Hematopoietic multipotent progenitor cell treated with erythropoietin and hydrocortisone succinate and interleukin-3 and kit ligand, for 17 days (in vitro differentiated cells): ENCODE data around the gene TGFA.

Experiments
- DNase-seq: peaks from one replicate; pipeline ENCODE4 v3.0.0-alpha.2; 2015; ENCODE audit warnings: low spot score

TGFA gene

DNA sequence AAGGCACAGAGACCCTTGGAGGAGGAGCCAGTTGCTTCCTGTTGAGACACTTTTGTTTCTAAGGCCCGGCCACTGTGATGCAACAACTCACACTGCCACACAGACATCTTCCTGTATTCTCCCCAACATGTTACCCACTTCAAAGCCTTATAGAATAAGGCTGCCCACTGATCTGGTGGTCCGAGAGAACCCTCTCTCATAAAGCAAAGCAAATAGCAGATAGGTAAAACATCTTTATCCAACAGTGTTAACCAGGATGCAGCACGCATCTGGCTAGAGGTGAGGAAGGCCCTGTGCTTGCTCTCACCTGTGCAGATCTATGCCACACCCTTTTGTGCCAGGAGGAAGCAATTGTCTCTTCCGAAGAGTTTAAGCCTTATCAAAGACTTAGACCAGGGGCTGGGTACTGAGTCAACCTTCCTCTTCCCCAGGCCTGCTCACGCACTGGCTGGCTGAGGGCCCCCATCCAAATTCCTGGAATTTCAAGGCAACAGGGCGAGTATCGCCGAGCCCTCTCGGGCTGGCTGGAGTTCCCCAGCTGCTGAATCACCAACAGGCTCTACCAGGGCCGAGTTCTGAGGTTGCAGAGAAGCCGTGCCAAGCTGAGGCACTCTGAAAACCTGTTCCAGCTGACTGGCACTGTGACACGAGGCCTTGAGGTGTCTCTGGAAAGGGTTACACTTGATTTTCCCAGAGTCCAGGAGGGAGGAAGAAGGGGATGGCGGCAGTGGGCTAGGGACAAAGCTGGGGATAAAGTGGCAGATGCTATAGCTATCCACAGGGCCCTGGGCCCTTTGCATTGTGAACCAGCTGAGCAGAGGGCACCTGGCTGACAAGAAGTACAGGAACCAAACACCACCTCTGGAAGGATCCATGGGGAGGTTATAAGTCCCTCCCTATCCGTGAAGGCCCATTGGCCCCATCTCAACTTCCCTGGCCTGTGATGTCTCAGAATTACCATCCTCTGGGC lies 29.3 kb downstream of the TGFA start:
- no peak for DNase-seq

GRCh38 chr2:70523672-70523995 lies 30.0 kb downstream of the TGFA start:
- no peak for DNase-seq

- no peak for DNase-seq
Measured at GRCh38 chr2:70522627-70523026, 31.0 kb downstream of the TGFA start.

- no peak for DNase-seq
Measured at GRCh38 chr2:70520825-70521224, 32.8 kb downstream of the TGFA start.

DNA sequence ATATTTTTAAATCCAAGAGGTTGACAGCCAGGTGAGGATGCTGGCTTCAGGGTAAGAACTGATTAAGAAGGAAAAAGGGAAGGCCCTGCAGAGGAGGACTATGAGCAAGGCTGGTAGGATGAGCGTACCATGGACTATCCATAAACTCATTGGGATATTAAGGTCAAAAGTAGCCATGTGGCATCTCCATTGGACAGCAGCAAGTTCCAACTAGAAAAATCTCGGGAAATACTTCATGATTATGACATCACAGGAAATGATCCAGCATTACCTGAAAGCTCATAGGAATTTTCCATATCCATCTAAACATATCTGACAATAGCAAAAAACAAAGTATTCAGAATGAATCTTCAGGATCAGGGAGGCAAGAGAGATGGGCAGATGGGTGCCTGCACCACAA lies 34.2 kb downstream of the TGFA start:
- no peak for DNase-seq

DNA sequence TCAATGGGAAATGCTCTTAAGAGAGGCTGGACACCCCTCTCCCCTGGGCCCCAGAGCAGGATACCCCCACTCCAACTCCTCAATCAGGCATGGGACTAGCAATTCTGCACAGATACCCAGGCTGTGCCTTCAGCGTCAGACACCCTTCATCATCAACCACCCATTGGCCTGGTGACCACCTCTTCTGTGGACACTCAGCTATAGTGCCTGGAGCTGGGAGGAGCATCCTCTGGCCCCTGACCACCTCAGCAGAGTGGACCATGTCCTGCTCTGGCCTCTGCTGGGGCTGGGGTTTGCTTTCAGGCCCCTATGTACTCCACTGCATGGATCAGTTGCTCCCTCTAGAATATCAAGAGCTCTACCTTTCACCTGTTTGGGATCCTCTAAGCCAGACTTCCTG lies 35.1 kb downstream of the TGFA start:
- DNase-seq: no peak

GRCh38 chr2:70517804-70518203 lies 35.8 kb downstream of the TGFA start:
- DNase-seq: no peak

DNA sequence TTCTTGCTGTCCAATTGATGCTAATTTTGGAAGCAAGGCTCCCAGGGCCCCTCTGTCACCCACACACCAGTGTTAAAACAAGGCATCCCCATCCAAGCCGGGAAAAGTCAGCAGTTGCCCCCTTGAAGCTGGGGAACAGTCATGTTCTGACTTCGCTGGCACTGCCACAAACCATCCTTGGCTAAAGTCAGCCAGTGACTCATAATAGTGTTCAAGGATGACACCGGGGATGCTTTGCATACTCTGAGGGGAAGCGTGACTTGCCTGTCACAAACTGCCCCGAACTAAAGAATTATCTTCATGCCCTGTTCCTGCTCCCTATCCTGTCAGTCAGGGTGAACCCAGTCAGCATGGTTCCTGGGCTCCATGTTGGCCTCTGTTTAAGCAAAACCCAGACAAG lies 37.0 kb downstream of the TGFA start:
- no peak for DNase-seq

DNA sequence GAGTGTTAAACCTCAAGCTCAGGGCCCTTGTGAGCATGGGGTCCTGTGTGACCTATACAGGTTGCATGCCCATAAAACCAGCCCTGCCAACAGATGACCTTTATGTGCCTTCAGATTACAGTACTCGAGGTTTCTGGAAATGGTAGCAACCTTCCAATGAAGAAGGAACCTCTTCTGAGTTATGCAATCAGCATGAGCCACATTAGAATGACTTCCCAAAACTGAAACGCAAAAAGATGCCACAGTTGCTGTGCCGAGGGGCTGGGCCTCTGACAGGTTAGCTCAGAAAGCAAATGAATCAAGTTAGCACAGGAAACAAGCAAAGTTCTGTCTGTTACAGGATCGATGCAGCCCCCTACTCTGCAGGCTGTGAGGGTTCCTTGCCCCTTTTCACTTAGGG lies 37.7 kb downstream of the TGFA start:
- DNase-seq: no peak

DNA sequence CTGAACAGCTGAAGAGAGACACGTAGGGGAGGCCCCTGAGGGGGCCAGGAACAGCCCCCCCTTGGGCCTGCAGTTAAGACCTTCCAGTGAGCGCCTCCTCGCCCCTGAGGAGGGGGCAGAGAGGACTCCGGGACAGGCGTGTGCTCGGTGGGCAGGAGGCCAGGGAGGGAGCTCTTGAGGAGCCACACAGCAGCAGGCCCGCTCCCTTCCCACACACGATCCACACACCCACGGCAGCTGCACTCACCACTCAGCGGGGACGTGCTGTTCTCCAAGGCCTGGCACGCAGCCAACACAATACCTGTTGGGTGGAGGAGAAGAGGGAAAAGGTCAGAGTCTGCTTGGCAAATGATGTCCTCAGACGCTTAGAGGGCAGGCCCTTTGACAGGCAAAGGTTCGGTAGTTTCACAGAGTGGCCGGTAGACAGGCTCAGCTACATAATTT lies 39.0 kb downstream of the TGFA start:
- no peak for DNase-seq

DNA sequence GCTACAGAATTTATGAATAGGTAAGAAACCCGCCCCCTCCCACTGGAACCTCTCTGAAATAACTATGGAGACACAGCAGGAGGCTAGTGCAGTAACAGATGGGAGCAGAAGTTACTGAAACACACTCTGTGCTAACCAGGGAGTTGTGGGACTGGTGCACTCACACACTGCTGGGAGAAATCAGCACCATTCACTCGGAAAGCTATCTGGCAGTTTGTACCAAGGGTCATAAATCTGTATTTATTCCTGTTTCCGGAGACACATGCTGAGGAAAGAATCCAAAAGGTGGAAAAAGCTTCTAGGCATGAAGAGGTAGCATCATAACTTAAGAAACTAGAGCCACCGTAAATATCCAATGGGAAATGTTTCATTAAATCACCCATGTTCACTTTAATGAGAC lies 39.9 kb downstream of the TGFA start:
- DNase-seq: no peak

- DNase-seq: no peak
Measured at GRCh38 chr2:70511971-70512729, 41.5 kb downstream of the TGFA start.

DNA sequence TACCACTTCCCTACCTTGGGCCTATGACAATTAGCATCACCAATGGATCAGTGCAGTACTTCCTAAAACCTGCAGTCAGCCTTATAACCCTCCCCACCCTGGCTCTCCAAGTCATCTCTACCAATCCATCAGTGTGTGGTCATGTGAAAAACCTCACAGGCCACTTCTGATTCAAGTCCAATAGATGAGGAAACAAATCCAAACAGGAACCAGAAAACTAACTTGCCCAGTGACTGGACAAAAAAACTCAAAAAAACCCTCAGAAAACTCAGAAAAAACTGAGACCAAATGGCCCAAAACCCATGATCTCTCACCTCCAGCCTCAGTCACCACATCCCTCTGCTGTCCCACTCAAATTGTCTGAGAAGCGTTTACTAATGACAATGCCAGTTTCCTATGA lies 43.3 kb downstream of the TGFA start:
- DNase-seq: no peak

- no peak for DNase-seq
Measured at GRCh38 chr2:70509565-70509964, 44.1 kb downstream of the TGFA start.

DNA sequence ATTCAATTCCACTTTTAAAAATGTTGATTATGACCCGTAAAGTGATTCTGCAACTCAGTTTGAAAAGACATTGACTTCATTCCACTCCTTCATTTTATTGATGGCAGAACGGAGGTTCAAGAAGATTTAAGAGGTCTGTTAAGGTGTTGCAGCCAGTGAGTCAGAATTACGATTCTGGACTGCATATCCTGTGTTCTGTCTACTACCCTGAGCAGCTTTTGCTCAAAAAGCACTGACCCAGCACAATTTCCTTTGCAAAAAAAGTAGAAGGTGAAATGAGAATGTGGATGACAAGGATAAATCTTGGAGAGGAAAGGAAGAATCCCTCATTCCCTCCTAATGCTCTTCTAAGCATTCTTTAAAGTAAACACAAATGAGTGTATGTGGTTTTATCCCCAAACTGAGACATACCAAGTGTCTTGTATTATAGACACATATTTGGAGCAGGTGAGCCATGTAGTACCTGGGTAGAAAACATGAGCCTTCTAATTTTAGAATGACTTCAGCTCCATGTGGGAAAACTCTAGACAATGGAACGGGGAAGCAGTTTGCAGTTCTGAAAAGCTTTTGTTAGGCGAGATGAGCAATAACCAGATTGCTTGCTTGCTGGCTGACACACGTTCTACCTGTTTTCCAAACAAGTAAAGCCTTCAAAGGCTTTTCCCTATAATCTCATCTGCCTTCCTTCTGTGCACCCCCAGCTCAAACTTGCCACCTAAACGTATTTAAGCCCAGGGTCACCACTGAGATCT lies 44.7 kb downstream of the TGFA start:
- DNase-seq: no peak

DNA sequence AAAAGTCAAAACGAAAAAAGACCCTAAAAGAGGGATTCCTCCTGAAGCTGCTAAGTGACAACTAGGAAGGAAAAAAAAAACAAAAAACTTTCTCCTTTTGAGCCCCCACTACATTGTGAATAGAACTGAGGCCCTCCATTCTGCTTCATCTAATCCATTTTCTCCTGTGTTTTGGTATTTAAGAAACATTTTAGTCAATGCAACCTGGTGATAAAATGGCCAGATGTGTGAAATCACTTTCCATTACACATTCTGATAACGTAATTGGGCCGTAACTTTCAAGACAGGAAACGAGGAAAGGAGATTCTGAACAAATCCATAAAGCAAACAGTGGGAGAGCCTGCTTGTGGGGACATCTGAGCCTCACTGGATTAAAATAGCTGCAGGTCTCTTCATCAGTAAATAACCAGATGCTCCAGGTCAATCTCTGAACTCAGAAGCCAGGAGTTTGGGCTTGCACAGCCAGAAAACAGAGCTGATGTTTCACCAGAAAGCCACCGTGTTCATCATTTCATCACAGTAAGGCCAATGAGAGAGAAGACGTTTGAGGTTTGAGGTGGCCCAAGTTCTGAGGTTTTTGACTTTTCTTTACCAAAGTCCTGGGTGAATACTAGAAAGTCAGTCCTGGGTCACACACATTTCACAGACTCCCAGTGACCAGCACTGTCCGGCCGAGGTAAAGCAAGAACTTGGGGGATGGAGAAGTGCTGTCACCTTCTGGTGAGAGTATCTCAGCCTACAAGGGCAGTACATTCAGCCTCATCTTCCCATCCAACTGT lies 47.8 kb downstream of the TGFA start:
- no peak for DNase-seq

GRCh38 chr2:70504750-70505149 lies 48.9 kb downstream of the TGFA start:
- no peak for DNase-seq

DNA sequence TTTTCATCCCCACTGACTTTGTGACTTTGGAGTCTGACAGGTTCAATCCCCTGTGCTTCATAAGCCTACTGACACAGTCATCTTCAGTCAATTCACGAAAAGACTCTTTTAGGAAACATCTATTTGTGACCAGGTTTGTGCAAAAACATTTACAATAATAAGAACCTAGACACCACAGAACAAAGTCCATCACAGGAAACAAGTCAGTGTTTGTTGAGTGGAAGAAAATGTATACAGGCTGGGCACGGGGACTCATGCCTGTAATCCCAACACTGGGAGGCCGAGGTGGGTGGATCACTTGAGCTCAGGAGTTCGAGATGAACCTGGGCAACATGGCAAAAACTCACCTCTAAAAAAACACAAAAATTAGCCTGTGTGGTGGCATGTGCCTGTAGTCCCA lies 49.7 kb downstream of the TGFA start:
- DNase-seq: no peak

DNA sequence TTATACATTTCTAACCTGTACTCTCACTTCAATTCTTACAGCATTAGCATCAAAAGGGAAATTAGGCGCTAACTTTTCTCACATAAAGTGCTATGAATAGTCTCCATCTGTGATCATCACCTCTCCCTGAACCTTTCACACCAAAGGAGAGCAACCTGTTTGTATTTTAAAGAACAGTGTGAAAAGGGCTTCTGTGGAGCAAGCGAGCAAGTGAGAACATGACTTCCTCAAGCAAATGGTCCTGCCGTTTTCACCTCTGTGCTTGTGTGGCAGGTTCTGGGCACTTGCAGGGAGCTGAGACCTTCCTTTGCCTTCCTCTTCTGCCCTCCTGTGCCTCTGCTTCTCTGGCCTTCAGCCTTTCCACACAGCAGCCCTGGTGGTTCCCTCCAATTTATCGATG lies 51.9 kb downstream of the TGFA start:
- no peak for DNase-seq

- no peak for DNase-seq
Measured at GRCh38 chr2:70501215-70501614, 52.4 kb downstream of the TGFA start.

- DNase-seq: no peak
Measured at GRCh38 chr2:70499253-70499652, 54.4 kb downstream of the TGFA start.

- no peak for DNase-seq
Measured at GRCh38 chr2:70498528-70498927, 55.1 kb downstream of the TGFA start.
